Nephron progenitor cell (in vitro differentiated cells): Measurements from ENCODE around the gene COLEC12.

Experiments
- DNase-seq: peaks from one replicate; pipeline ENCODE4 v3.0.0; 2021
- H3K27ac Mint-ChIP-seq: 2 replicates; pipeline ENCODE4 v1.8.0; 2021; ENCODE audit warnings: mild to moderate bottlenecking, moderate library complexity, mixed read lengths
- H3K27me3 Mint-ChIP-seq: 2 replicates; pipeline ENCODE4 v1.8.0; 2021; ENCODE audit warnings: mild to moderate bottlenecking, low read depth, mixed read lengths; ENCODE audit not compliant: poor library complexity
- H3K36me3 Mint-ChIP-seq: 2 replicates; pipeline ENCODE4 v1.8.0; 2021; ENCODE audit warnings: low read depth, mixed read lengths
- H3K4me1 Mint-ChIP-seq: 2 replicates; pipeline ENCODE4 v1.8.0; 2021; ENCODE audit warnings: mixed read lengths
- H3K4me3 Mint-ChIP-seq: 2 replicates; pipeline ENCODE4 v1.8.0; 2021; ENCODE audit warnings: mild to moderate bottlenecking, moderate library complexity, mixed read lengths
- H3K9me3 Mint-ChIP-seq: 2 replicates; pipeline ENCODE4 v1.8.0; 2021; ENCODE audit warnings: mild to moderate bottlenecking, moderate library complexity, mixed read lengths
- TF ChIP-seq, protein P1 (sequence below): fragments of 200-600 bp; sonication (generic); IDR thresholded peaks from 2 replicates; pipeline ENCODE4 v1.5.0; 2021; ENCODE audit warnings: antibody characterized with exemption

COLEC12 gene

DNA sequence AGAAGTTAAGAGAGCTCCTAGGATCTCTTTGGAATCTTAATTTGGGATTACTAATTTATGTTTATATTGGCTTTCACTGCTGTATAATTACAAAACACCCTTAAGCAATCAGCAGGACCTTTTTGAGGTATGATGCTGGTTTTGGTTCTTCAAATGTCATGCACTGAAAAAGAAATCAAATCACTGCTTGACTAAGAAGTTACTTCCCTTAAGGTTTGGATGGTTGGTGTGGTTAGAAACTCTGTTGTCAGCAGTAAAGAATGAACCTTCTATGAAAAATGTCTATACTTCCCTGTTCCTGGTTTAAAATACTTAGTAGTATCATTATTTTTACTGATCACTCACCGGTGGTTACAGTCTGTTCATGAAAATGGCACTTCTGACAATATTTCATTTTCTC is 5.5 kb downstream of the COLEC12 start:
- H3K27me3 Mint-ChIP-seq = peaks cover 5% of the 10 kb centered on the region
- H3K9me3 Mint-ChIP-seq = no peaks in the 10 kb centered on the region
- peaks cover 84% of the 10 kb centered on the region for H3K4me1 Mint-ChIP-seq
- DNase-seq = no peak
- TF ChIP-seq, protein P1, sequence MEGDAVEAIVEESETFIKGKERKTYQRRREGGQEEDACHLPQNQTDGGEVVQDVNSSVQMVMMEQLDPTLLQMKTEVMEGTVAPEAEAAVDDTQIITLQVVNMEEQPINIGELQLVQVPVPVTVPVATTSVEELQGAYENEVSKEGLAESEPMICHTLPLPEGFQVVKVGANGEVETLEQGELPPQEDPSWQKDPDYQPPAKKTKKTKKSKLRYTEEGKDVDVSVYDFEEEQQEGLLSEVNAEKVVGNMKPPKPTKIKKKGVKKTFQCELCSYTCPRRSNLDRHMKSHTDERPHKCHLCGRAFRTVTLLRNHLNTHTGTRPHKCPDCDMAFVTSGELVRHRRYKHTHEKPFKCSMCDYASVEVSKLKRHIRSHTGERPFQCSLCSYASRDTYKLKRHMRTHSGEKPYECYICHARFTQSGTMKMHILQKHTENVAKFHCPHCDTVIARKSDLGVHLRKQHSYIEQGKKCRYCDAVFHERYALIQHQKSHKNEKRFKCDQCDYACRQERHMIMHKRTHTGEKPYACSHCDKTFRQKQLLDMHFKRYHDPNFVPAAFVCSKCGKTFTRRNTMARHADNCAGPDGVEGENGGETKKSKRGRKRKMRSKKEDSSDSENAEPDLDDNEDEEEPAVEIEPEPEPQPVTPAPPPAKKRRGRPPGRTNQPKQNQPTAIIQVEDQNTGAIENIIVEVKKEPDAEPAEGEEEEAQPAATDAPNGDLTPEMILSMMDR = no peak
- H3K27ac Mint-ChIP-seq = peak overlapping the region; percentile 27
- no peaks in the 10 kb centered on the region for H3K36me3 Mint-ChIP-seq
- H3K4me3 Mint-ChIP-seq = no peak overlapping the region

DNA sequence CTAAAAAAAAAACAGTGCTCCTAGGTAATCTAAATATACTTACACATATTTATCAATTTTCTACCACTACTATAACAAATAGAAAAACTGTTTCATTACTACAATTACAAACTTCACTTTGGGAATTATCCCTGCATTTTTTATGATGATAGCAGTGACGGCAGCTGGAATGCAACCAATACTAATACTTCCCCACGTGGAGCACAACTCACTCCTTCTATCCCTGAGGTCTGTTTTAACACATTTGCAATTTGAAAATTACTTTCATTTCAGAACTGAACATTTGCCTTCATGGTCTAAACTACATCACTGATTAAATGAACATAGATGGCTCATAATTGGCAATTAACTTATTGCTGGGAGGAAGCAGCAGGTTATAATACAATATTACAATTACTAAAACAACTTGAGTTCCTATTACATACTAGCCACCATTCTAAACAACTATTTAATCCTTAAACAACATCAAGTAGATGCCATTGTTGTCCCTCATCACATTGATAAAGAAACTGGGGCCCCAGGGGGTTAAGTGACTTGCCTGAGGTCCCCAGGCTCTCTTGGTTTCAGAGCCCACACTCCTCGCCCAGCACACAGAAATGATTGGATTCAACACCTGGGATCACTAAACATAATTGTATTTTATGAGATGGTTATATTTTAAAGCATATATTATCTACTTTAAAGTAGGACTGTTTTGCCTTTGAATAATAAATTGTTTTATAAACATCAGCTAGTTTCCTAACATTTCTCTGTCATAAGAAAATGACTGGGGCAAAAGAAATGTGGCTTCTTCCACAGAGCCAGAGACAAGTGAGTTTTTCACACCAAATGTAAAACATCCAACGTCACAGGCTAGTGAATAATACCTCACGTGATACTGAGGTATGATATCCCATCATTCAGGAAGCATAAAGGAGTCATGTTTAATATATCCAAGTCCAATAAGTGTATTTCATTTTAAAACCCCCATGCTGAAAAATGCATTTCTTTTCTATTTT is 6.2 kb downstream of the COLEC12 start:
- TF ChIP-seq, protein P1 = no peak
- H3K27me3 Mint-ChIP-seq = peaks cover under 1% of the 10 kb centered on the region
- no peak for DNase-seq
- no peak overlapping the region for H3K4me3 Mint-ChIP-seq
- H3K36me3 Mint-ChIP-seq = no peaks in the 10 kb centered on the region
- H3K27ac Mint-ChIP-seq = no peak overlapping the region
- peaks cover 85% of the 10 kb centered on the region for H3K4me1 Mint-ChIP-seq
- H3K9me3 Mint-ChIP-seq = no peaks in the 10 kb centered on the region

DNA sequence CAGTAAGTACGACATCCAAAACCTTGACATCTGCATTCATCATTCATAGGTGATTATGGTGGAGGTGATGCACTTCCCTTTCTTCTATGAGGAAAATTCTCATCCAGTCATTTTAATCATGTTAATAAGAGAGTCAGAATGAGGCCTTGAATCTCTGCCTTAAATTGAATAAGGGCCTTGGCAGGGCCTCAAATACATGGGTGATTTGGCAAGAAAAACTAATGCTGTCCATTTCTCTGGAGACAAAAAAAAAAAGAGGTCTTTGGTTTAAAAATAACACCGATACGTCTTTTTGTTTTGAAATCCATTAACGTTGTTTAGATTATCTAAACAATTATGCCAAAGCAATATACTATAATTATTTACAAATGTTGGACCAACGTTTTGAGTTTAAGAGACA is 8.1 kb downstream of the COLEC12 start:
- Mint-ChIP-seq H3K4me1 (peaks cover 71% of the 10 kb centered on the region), H3K27ac (no peak overlapping the region), H3K4me3 (no peak overlapping the region), H3K27me3 (no peaks in the 10 kb centered on the region), H3K36me3 (peaks cover 15% of the 10 kb centered on the region), H3K9me3 (peaks cover 10% of the 10 kb centered on the region)
- TF ChIP-seq, protein P1 = no peak
- DNase-seq = no peak

DNA sequence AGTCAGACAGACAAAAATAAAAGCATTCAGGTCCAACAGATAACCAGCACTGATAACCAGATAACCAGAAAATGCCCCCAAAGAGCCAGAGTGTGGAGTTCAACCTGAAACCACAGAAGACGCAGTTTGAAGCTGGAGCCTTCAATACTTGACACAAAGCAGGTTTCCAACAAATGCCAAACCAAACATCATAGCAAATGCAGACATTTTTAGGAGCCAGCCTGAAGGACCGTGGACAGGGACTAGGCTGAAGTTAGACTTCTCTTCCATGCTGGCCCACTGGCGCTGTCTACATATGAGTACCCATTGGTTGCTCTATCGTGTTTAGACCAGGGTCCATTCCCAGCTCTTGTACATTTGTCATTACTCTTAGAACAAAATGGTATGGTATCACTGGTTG is 9.9 kb downstream of the COLEC12 start:
- Mint-ChIP-seq H3K9me3 (peaks cover 28% of the 10 kb centered on the region), H3K4me1 (peaks cover 58% of the 10 kb centered on the region), H3K27ac (no peak overlapping the region), H3K4me3 (no peak overlapping the region), H3K36me3 (peaks cover 33% of the 10 kb centered on the region), H3K27me3 (no peaks in the 10 kb centered on the region)
- TF ChIP-seq, protein P1 = no peak
- DNase-seq = no peak

DNA sequence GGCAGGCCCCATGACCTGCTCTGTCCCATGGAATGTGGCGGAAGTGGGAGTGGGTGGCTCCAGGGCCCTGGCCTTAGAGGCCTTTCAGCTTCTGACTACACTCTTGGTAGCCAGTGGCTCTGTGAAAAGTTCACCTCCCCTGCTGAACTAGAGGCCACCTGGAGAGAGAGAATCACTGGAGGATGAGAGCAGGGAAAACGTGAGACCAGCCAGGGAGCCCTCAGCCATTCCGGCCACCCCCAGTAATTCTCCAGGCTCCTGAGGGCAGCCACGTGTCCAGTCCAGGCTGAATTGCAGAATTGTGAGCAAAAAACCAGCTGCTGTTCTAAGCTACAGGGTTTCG is 10.5 kb downstream of the COLEC12 start:
- Mint-ChIP-seq H3K4me1 (peaks cover 52% of the 10 kb centered on the region), H3K4me3 (no peak overlapping the region), H3K27me3 (no peaks in the 10 kb centered on the region), H3K9me3 (peaks cover 34% of the 10 kb centered on the region), H3K27ac (peak overlapping the region; percentile 88), H3K36me3 (peaks cover 40% of the 10 kb centered on the region)
- TF ChIP-seq, protein P1 = no peak
- DNase-seq = peak; percentile 11
